Superior temporal gyrus (tissue), 1 donor: ENCODE data around the gene ZMIZ1.

ENCODE experiments used
- DNase-seq: peaks from one replicate; pipeline ENCODE4 v3.0.0-alpha.2; 2016; ENCODE audit errors: extremely low spot score

ZMIZ1 gene

GRCh38 chr10:79082035-79082373 is 13.2 kb downstream of the ZMIZ1 start:
- no peak for DNase-seq

GRCh38 chr10:79082631-79083596 is 14.1 kb downstream of the ZMIZ1 start:
- DNase-seq = no peak

- peak; percentile 48 for DNase-seq
Measured at GRCh38 chr10:79084012-79084971, 15.5 kb downstream of the ZMIZ1 start.

DNA sequence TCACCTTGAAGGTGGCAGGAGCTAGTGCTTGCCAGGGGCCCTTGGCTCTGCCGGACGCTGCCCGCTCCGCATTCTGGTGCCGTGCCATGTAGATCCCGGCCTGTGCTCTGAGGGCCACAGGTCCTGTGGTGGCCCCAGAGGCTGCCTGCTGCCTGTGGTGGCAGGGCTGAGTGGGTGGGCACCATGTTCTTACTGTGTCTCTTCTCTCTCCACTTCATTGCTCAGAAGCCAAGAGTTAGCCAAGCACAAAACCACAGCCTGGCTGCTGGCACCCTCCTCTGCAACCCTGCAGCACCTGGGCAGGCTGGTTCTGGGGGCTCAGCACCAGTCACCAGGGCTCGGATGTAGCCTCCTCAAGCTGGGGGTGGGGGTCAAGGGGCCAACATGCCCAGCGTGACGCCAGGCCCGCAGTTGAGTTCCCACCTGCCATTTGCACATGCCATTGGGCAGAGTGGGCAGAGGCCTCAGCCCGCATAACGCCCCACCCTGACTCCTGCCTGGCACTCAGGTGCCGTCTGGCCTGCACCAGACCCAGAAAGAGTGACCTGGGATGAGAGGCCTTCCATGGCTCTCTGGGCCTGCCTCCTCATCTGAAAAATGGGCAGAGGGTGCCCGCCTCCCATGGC is 16.3 kb downstream of the ZMIZ1 start:
- no peak for DNase-seq

GRCh38 chr10:79086822-79087221 is 18.1 kb downstream of the ZMIZ1 start:
- no peak for DNase-seq

- DNase-seq = no peak
Measured at GRCh38 chr10:79087721-79088120, 19.0 kb downstream of the ZMIZ1 start.

DNA sequence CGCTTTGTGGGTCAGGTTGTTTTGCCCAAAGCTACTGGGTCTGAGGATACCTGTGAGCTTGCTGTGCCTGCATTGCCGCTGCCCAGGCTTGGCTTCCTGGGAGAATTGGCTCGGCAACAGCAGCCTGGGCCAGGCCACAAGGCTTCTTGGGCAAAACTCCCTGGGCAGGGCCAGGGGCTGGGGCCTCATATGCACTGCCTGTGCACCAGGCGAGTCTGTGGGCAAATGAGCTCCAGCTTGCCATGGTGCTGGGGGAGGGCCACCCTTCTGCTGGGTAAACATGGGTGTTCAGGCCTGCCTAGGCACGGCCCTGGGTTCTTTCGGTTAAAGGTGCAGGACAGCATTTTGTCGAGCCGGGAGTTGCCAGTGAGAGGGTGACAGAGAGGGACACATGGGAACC is 19.4 kb downstream of the ZMIZ1 start:
- no peak for DNase-seq

DNA sequence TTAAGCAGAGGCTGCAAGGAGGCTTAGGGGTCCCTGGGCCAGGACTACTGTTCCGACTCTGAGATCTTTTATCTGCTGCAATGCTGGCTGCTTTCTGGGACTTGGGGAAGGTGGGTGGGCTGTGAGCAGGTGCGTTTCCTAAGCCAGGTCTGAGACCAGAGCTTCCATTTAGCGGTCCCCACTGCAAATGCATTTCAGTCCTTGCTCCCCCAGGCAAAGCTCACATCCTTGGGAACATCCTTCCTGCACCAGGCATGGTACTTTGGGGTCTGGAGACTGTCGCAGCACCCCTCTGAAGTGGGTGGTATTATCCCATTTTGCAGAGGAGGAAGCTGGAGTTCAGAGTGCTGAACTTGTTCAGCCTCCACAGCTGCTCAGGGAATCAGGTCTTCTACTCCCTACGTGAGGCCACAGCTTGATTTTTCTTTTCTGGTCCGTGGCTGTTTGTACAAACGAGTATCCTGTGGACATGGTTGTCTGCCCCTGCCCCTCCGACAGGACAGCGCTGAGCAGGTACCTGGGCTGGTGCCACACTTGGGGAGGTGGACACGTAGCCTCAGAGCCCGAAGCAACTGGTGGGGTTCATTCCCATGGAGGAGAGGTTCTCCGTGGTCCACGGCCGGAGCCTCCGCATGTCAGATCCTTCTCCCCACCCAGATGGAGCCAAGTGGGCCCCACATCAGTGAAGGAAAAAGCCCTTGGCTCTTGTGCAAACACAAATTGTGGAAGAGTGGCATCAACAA is 20.0 kb downstream of the ZMIZ1 start:
- DNase-seq = no peak

DNA sequence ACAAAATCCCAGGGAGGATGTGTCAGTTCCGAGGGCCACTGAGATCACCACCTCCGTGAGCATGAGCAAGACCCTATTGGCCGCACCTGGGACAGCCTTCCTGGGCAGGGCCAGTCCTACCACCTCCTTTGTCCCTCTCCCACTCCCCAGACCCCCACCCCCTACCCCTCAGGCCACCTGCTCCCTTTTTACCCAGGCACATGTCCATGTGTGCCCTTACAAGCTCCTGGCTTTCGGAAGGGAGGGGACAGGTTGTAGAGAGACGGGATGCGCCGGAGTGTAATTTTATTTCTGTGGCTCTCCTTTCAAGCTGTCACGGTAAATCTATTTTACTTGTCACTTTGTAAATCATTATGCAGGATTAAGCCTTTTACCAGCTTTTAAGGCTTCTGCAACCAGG is 20.9 kb downstream of the ZMIZ1 start:
- DNase-seq = no peak

DNA sequence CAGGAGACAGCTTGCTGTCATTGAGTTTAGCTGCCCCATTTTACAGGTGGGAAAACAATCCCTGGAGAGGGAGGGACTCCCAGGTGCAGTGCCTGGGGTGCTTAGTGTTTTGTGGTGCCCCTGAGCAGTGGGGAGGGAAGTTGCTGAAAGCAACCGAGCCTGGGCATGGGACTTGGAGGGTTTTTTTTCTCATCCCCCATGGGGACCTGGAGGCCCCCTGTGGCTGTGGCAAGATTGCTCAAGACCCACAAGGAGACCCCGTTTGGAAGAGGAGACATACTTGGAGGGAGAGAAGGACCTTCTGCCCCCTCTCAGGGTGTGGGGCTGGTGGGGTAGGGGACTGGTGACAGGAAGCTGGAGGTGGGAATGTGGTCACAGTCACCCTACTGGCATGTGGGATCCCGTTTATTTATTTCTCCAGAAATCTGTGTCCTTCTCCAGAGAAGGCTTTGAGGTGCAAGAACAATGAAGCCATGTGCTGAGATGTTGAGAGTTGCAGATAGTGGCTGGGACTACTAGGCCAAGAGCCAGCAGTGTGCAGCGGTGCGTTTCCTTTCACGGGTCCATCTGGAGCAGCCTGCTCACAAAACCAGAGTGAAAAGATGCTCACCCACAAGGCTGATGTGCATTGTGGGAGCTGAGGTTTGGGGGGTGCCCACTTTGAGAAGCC is 21.5 kb downstream of the ZMIZ1 start:
- DNase-seq = no peak

DNA sequence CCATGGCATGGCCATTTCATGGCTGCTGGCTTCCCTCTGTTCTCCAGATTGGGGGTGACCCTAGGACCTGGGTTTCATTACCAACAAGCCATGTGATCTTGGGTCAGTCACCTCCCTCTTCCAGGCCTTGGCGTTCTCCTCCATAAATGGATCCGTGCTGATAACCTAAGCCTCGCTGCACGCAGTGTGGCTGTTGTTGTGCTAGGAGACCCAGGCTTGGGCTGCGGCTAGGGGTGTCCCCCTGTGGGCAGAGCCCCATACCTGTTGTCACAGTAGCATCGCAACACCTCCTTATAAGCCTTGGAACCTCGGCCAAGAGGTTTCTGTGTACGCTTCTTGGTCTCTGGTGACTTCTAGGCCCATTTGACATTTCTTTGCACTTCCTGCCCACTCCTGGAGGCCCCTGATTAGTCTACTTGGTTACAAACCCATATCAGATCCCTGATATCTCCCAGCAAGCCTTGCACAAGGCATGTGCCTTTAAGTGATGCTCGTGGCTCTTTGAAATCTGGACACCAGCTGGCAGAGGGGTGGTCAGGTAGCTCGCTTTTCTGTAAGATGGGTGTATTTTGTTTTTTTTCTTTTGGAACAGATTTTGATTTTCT is 23.6 kb downstream of the ZMIZ1 start:
- no peak for DNase-seq

- no peak for DNase-seq
Measured at GRCh38 chr10:79093658-79094411, 25.1 kb downstream of the ZMIZ1 start.

DNA sequence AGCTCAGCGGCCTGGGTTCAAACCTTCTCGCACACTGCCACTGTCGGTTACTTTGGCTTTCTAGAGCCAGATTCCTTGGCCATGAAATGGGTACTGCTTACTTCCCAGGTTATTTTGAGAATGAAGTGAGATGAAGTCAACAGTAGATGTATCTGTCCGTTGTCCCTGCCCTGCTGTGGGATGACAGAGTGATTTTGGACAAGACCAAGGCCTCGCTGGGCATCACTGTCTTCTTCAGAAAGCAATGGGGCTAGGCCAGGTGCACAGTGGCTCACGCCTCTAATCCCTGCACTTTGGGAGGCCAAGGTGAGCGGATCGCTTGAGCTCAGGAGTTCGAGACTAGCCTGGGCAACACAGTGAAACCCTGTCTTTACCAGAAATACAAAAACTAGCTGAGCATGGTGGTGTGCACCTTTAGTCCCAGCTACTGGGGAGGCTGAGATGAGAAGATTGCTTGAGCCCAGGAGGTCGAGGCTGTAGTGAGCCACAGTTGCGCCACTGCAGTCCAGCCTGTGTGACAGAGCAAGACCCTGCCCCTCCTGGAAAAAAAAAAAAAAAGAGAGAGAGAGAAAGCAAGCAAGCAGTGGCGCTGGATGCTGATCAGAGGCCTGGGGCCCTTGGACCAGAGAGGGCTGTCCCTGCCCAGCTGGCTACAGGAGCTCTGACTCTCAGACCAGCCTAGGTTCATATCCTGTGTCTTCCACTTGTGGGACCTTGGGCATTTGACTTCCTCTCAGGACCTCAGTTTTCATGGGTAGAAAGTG is 25.8 kb downstream of the ZMIZ1 start:
- DNase-seq = no peak

- DNase-seq = no peak
Measured at GRCh38 chr10:79095316-79095715, 26.6 kb downstream of the ZMIZ1 start.

- no peak for DNase-seq
Measured at GRCh38 chr10:79096514-79096913, 27.7 kb downstream of the ZMIZ1 start.

DNA sequence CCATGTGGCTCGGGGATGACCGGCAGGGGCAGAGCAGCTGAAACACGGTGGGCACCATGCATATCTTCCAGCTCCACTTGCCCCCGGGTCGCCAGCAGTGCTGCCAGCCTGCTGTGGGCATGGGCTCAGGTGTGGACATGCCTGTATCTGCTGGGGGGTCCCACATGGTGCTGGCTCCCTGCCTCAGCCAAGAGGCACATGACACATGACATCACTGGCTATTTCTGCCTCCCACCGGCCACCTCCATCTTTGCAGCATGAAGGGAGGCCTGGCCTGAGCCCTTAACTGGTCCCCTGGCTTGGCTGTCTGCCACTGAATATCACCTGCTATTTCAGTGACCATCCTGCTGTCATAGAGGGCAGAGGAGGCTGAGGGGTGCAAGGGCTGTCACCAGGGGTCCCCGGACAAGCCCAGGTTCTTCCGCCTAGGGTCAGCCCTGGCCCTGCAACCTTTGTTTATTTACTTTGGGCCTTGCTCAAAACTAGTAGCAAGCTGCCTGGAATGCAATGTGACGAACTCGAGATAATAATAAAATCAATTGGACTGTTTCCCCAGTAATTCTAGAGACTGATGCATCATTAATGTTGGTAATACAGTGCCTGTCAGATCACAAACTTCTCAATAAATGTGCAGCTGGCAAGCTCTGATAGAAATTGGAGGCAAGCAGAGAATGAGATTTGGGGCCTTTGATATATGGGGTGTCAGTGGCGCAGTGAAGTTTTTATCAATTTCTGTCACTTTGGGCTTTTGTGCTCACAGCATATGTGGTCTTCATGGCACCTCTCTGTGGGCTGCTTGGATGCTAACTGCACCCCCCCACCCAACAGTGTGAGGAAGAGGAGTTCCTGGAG is 28.5 kb downstream of the ZMIZ1 start:
- DNase-seq = no peak

DNA sequence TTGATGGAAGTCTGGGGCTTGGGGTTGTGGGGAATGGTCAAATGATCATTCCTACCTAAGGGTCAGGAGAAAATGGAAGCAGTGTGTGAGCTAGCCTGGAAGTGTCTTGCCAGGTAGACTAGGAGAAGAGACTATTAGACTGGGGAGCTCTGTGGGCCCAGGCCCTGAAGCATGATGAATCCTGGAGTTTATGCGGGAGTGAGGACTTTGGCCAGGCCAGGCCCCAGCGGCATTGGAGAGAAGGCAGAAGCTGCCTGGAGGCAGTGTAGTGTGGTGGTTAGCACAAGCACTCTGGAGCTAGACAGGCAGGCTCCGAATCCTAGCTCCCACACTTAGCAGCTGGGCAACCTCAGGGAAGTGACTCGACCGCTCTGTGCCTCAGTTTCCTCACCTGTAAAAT is 29.3 kb downstream of the ZMIZ1 start:
- no peak for DNase-seq

DNA sequence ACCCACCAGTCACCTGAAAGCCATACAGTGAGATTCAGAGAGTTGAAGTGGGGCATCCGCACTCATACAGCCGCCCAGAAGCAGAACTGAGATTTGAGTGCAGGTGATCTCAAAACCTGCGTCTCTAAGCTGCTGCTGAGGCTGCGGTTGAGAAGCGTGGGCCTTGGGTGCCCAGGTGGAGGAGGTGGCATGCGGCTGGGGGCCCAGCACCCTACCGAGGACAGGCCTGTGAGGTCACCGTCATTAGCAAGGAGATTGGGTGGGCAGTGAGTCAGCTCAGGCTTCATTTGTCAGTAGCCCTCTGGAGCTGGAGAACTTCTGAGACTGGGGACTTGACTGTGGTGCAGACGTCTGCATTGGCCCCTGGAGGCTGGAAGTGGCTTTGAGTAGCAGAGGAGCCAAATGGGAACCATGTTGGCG is 29.8 kb downstream of the ZMIZ1 start:
- DNase-seq = no peak
